NCI-H1694 treated with DMSO at 0.1 percent for 48 hours (cell line): ENCODE results near the gene LSAMP.
A peak's percentile ranks its signal among the peaks of the same experiment; 100 is the strongest.

Experiments
- DNase-seq: peaks from one replicate; lab custom pipeline; 2025; lab: John Stamatoyannopoulos, UW

Gene LSAMP

DNA sequence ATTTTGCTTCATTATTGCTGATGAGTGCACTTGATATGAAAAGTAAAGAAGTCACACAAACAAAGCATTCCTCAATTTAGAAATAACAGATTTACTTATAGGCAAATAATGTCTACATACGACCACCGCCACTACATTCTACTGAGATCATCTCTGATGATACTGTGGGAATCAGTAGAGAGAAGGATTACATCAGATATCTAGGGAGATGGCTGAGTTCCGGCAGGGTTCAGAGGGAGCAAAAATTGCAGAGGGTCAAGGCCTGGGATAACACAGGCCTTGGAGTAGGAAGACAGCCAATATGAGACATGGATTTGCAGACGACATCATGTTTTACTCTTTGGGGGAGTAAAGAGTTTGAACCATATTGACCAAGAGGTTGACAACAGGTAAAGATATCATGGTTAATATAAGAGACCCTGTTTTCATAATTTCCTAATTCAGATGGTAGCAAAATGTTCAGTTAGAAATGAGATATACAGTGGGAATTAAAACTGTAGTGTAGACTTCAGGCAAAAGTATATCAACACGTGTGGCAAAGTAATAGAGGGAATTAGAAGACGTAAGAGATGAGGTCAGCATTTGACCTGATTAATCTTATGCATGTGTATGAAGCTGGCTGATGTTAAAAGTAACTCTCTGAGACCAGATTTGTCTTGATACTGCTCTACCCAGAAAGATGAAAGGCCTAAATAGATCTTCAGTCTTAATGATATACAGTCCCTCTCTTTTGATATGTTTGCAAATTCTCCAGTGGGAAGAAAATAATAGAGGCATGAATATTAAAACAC, 15.6 kb downstream of the LSAMP start:
- no peak for DNase-seq

DNA sequence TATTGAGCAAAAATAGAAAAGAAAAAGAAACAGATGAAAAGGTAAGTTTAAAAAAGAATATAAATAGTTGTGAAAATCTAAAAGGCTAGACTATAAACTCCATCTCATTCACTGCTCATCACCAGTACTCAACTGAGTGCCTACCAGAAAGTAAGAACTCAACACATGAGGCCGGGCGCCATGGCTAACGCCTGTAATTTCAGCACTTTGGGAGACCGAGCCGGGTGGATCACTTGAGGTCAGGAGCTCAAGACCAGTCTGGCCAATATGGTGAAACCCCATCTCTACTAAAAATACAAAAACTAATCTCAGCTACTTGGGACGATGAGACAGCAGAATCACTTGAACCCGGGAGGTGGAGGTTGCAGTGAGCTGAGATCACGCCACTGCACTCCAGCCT, 19.3 kb downstream of the LSAMP start:
- DNase-seq = no peak

DNA sequence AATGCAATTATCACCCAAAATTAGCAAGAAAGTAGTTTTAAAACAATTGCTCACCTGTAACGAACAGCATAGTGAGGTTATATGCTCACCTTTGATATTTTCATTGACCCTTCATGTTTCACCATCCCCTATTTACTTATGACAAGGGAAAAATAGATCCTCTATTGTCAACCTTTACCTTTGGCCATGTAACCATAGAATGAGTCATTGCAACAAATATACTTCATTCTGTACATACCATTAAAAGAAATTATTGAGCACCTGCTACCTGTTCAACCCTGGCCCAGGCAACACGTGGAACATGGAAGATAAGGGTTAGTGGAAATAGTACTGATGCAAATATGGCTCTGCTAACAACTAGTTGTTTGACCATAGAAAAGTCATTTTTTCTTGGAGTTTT, 20.2 kb downstream of the LSAMP start:
- no peak for DNase-seq

DNA sequence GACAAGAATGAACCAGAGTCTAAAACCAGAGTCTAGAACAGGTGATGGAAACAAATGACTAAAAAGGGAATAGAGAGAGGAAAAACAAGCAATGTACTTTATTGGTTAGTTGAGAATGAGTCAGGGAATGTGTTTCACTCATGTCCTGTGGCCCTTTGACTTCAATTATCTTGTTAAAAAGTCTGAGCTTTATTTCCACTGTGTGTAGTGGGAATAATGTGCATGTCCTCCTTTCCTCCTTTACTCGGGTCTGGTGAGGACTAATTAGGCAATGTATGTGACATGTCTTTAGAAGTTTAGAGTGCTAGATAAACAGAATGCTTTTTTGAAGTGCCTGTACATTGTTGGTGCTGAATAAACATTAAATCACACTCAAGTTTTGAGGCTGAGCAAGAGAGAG, 21.3 kb downstream of the LSAMP start:
- no peak for DNase-seq

DNA sequence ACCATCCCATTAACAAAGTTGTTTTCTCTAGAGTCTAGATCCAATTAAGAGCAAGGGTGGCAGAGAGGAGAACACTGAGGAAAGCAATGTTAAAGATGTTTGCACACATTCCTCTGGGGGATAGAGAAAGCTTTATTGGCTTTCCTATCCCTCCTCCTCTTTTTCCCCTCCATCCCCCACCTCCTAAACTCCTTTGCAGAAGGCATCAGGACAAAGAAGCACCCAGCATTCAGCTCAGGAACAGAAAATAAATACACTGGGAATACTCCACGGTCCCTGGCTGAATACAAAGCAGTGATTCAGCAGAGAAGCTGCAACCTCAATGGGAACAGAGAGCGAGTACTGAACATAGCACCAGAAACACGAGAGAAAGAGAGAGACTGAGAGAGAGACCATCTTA, 21.9 kb downstream of the LSAMP start:
- DNase-seq = peak; percentile 57

DNA sequence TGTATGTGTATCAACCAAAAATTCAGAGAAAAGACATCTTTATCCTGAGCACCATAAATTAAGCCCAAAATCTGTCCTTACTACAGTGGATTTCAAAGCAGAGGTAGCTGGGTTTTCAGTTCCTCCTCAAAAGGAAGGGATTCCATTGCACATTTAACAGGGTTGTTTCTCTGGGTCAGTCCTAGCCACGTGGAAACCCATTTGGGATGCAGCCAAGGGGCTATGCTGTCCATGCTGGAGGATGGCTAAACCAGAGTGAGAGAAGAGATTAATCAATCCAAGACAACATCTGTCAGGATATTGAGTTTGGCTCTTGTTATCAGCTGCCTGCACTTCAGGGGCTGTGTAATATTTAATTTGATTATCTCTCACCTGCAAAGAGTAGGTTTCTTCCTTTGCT, 28.1 kb downstream of the LSAMP start:
- no peak for DNase-seq

DNA sequence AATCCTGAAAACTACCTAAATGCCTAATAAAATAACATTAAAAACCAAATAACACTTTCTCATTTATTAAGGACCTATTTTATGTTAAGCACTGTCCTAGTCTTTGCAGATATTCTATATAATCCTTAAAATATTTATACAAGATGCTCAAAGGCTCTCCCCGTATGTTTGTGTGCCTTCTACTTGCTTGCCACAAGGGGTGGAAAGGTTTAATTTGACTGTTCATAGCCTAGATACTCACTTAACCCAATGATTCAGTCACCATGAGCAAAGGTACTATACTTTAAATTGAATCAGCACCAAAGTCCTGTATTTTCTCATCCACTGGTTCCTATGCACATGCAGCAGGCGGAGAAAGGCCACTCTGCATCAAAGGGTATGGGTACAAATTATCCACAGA, 32.0 kb downstream of the LSAMP start:
- peak; percentile 32 for DNase-seq

DNA sequence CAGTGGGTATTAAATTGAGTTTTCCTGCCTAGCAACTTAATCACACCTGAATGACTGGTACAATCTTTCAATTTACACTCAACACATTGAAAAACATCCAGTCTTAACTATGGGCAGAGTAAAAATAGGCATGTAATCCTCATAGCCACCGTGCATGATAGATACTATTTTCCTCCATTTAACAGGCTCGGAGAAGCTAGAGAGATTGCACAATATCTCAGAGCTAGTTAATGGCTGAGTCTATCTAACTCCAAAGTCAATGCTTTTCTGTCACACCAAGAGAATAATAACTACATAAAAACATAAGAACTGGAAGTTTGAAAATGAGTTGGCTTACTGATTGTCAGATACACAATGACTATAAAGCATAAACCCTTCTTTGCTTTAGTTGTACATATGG, 36.8 kb downstream of the LSAMP start:
- no peak for DNase-seq

DNA sequence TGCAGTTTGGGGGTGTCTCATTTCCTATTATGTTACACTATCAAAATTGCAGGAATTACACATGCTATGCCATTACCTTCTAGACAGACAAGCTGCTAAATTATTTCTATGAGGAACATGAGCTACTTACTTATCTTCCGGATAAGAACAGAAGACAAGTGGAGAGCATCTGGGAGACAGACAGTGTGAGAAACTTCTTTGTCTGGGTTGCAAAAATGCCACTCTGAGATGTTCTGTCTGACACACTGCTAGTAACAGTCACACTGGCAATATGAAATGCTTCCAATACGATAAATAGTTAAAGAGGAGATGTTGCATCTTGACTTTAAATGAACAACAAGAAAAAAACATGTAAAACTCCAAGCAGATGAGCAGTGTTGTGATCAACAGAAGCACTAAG, 40.1 kb downstream of the LSAMP start:
- no peak for DNase-seq

DNA sequence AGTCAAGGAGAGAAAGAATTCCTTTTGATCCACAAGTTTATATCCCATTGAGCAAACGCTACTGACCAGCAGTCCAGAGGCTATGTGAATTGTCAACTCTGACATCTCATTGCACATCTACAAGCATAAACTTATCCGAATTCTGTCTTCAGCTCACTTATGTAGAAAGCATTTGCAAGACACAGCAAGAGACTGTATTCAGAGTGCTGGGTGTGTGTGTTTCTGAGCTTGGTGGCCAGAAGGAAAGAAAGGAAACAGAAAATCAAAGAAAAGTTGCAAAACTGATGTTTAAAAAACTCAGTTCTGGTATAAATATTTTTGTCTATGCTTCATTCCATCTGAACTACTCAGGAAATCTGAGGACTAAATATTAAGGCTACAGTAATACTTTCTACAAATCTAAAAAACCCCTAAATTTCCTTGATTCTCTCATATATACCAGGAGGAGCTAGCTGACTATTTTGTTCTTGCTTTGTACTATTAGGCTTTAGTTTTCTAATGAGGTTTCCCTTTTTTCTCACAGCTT, 45.5 kb downstream of the LSAMP start:
- no peak for DNase-seq

DNA sequence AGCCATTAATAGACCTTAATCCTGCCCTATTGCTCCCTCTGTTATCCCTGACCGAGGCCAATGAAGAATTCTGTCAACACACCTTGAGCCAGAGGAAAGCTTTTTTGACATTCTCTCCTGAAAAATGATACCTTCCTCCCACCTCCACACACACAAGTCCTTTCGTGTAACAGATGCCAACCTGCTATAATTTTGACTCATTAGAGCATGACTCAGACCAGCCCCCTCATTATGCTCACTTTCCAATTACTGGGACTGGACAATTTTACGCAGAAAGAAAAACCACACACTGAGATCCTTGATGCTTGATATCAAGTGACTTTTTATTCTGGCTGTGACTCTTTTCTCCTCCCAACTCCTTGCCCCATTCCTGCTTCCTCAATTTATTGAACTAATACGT, 50.9 kb downstream of the LSAMP start:
- peak; percentile 82 for DNase-seq

DNA sequence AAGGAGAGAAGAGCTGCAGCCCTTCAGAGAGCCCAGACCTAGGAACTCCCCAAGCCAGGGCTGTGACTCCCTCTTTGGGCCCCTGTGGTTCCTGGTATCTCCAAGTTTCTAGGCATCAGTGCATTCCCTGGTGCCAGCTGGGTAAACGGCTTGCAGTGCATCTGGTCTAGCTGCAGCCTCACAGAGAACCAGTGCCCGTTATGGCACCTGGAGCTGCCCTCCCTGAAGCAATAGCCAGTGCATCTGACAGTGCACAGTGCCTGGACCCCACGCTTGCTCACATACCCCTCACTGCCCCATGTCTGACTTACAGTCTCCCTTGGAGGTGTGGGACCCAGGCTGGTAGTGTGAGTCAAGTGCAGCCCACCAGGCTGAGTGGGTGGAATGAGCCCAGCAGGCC, 52.1 kb downstream of the LSAMP start:
- no peak for DNase-seq

DNA sequence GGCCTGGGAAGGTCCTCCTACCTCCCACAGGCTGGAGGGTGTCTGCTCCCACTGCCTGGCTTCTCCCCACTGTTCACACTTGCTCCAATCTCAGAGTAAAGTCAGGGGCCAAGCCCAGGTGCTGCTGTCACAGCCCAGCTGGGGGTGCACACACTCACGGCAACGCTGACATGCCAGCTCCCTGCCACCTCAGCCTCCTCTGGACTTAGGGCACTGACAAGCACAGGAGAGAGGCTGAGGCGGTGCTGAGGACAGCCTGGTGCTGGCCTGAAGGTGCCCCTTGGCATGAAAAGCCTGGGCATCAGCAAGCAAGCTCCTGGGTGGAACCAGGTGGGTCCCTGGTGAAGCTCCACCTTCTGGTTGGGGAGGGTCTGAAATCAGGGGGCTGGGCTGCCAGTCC, 53.0 kb downstream of the LSAMP start:
- no peak for DNase-seq

DNA sequence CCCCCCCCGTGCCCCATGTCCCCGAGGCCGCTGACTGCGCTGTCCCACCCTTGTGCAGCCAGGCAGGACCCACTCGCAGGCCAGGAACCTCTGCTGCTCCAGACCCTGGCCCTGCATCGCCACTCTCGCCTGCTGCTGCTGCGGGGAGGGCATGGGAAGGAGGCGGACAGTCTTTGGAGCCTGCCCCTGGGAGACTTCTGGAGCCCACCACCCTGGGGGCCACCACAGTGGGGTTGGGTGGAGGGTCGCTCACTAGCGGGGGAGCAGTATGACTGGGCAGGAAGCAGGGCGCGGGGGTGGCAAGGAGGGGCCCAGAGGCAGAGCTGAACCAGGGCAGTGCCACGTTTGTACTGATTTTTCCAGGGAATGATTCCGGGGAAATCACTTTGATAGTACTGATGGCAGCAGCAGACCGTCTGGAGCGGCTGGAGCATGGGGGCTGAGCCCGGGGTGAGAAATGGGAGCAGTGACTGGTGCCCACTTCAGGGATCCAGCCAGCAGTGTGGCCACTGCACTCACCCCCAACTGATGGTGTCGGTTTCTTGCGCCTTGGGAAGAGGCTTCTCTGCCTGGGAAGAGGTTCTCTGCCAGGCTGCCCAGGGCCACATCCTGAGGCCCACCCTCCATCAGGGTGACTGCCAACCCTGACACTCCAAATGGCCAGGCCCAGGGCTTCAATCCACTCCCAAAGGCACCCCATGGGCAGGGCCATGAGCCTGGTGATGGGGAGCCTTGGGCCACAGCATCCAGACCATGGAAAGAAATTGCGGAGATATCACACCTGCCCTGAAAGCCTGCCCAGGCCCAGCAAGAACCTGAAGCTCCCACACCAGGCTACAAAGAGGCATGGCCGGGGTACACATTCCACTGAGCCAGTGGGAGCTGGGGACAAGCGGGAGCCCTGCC, 53.7 kb downstream of the LSAMP start:
- no peak for DNase-seq

DNA sequence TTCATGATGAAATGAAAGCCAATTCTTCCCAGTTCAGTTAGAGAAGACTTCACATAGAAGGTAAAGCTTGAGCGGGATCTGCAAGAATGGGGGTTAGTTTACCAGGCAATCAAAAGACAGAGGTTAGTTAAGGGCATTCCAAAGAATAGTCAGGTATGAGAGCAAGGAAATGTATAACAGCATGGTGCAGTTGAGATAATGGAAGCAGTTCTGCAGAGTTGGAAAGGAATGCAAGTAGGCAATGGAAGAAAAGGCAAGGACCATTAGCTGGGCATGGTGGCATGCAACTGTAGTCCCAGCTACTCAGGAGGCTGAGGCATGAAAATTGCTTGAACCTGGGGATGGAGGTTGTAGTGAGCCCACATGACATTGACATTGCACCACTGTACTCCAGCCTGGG, 55.0 kb downstream of the LSAMP start:
- no peak for DNase-seq

DNA sequence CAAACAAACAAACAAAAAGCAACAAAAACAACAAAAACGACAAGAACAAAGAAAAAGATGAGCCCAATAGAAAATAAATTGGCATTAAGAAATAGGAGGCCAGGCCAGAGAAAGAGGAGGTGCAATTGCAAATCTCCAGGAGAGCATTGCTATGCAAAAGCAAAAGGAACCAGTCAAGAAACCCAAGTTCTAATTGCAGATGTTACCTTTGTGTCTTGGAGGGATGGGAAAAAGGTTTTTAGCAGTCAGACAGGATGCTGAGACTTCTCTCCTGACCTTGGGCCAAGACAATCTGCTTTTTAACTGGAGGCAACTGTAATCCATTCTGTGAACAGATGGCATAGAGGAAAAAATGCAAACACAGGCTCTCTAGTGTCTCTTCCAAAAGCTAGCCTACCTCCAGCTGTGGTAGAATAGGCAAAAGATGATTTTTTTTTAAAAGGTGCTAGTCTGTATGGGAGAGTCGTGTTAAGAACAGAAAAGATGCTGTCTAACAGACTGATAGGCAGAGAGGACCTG, 56.4 kb downstream of the LSAMP start:
- peak; percentile 94 for DNase-seq

DNA sequence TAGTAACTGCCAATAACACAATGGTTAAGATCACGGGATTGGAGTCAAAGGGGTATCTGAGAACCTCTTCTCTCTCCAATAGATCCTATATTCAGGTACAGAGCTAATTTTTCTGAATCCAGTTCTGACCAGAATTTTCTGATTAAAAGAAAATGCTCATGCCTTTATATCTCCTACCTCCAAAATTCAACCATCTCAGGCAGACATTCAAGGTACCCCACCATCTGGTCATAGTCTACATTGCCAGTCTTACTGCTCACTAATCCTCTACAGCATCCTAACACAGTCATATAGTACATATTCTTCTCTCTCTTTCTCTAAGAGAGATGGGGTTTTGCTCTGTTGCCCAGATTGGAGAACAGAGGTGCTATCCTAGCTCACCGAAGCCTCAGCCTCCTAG, 59.1 kb downstream of the LSAMP start:
- DNase-seq = peak; percentile 17

DNA sequence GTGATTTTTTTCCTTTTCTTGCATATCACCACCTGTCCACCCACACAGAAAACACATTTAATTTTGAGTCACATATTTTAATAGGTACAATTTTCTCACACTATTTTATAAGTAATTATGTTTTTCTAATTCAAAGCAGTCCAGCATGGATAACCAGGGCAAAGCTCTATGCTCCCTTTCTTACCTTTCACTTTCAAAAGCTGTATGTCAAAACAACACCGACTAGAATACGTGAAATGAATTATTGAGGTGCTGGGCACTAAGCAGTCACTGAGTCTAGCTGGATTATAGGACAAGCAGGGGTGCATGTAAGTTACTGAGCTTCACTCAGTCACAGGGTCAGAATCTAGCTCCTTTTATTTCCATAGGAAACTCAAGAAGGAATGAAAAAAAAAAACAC, 60.6 kb downstream of the LSAMP start:
- DNase-seq = no peak

DNA sequence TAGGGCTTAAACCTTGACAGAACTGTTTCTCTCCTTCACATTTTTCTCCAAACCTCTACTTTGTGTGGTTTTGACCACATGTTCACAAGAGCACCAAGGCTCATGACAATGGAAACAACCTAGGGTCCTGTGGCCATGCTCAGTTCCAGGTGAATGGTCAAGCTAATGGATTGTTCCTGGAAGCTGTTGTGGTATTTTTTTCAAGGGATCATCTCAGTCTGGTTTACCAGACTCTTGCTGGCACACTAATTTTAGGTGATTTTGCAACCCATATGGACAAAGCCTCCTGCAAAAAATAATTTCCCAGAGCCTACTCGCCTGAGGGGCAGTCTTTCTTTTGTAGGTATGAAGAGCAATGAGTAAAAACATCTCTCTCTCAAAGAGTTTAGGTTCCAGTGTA, 67.2 kb downstream of the LSAMP start:
- no peak for DNase-seq

DNA sequence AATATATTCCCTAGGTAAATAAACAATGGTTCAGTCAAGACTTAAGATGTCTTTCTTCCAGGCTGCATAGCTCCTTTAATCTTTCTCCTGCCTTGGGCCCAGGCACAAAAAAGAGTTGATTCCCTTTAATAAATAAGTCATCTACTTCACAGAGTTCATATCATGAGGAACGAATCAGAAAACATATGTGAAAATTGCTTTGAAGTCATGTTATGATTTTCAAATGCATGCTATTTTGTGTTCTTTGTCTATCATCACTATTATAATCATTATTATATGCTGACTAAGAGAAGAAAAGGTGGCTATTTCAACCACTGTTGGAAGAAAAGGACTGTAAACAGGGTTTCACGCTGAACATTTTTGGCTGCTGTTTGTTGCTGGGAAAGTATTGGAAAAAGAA, 70.4 kb downstream of the LSAMP start:
- DNase-seq = no peak

DNA sequence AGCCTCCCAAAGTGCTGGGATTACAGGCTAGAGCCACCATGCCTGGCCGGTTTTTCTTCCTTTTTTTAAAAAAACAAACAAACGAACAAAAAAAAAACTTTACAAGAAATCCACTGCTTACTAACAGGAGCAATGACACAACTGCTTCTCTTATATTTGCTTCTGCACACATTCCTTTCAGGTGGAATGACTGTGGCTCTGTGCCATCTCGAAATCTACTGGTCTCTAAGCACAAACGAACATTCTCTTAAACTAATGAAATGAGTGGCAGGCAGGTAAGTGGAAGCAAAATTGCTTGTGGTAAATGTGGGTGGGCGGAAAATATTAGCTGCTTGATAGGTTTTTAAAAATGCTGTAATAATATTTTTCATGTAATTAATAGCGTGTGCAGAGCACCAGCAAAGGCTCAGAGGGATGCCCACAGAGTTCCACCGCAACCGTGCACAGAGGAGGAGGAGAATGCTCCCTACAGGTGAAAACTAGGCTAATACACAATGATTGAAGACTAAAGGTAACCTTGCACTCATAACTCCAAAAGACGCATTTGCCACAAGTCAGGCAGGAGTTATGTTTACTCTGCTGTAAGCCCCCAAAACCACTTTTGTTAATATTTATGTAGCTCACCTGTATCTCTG, 77.4 kb downstream of the LSAMP start:
- no peak for DNase-seq

DNA sequence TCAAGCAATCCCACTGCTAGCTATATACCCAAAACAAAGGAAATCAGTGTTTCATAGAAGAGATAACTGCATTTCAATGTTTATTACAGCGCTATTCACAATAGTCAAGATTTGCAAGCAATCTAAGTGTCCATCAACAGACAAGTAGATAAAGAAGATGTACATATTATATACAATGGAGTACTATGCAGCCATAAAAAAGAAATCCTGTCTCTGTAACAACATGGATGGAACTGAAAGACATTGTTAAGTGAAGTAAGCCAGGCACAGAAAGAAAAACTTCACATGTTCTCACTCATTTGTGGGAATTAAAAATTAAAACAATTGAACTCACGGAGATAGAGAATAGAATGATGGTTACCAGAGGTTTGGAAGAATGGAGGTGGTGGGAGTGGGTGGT, 89.2 kb downstream of the LSAMP start:
- no peak for DNase-seq
